ENCODE data around the gene FBF1.
A peak's percentile ranks its signal among the peaks of the same experiment; 100 is the strongest.
"Not testable (repeated sequence)": the region's sequence is repeated elsewhere in the genome, so short reads cannot be mapped to it uniquely, and the experiment has no call there.

Gene FBF1

GRCh38 chr17:75874323-75875181, 66.3 kb downstream of the FBF1 start:
- H3K36me3 Mint-ChIP-seq (ENCODE audit: low read depth): no peaks in the 10 kb centered on the region
- peaks cover 25% of the 10 kb centered on the region for H3K27me3 Mint-ChIP-seq (ENCODE audit: low read depth)
- TF ChIP-seq, protein P1, sequence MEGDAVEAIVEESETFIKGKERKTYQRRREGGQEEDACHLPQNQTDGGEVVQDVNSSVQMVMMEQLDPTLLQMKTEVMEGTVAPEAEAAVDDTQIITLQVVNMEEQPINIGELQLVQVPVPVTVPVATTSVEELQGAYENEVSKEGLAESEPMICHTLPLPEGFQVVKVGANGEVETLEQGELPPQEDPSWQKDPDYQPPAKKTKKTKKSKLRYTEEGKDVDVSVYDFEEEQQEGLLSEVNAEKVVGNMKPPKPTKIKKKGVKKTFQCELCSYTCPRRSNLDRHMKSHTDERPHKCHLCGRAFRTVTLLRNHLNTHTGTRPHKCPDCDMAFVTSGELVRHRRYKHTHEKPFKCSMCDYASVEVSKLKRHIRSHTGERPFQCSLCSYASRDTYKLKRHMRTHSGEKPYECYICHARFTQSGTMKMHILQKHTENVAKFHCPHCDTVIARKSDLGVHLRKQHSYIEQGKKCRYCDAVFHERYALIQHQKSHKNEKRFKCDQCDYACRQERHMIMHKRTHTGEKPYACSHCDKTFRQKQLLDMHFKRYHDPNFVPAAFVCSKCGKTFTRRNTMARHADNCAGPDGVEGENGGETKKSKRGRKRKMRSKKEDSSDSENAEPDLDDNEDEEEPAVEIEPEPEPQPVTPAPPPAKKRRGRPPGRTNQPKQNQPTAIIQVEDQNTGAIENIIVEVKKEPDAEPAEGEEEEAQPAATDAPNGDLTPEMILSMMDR (IDR thresholded peaks at IDR 0.05; ENCODE audit: unreplicated experiment in 3 of 3): no peak
- no peak overlapping the region for H3K27ac Mint-ChIP-seq
- H3K4me1 Mint-ChIP-seq: peaks cover 32% of the 10 kb centered on the region
- no peaks in the 10 kb centered on the region for H3K9me3 Mint-ChIP-seq
- H3K4me3 Mint-ChIP-seq: peak overlapping the region in 1 of 3 experiments; percentile 42

DNA sequence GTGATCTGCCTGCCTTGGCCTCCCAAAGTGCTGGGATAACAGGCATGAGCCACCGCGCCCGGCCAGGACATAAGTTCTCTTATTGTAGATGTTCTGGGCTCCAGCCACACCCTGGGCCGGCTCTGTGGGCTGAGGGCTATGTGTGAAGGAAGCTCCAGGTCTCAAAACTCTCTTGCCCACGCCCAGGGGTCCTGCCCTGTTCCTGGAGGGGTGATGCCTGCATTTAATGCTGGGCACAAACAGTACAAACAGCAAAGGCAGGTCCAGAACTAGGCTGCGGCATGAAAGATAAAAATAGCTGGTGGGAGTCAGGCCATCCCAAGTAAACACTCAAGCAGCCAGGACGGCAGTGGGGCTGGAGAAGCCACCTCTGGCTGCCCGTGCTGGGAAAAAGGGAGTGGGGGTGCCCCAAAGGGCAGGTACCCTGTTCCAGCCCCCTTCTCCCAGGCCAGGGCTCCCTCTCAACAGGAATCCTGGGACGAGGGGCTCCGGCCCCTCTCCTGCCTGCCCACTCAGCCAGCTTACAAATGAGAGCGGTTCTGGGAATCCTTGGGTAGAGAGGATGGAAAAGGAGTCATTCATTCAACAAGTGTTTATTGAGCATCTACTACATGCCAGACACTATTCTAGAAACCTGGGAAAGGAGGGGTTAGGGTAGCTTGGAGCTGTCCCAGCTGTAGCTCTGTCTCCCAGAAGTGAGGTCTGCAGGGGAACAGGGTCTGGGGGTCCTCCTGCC, 67.1 kb downstream of the FBF1 start:
- no peak overlapping the region for H3K27ac Mint-ChIP-seq
- TF ChIP-seq, protein P1 (IDR thresholded peaks at IDR 0.05; ENCODE audit: unreplicated experiment in 3 of 3): no peak
- H3K27me3 Mint-ChIP-seq (ENCODE audit: low read depth): peaks cover 18% of the 10 kb centered on the region
- H3K9me3 Mint-ChIP-seq: no peaks in the 10 kb centered on the region
- H3K4me3 Mint-ChIP-seq: peak overlapping the region in 1 of 3 experiments; percentile 42
- H3K36me3 Mint-ChIP-seq (ENCODE audit: low read depth): no peaks in the 10 kb centered on the region
- H3K4me1 Mint-ChIP-seq: peaks cover 39% of the 10 kb centered on the region

DNA sequence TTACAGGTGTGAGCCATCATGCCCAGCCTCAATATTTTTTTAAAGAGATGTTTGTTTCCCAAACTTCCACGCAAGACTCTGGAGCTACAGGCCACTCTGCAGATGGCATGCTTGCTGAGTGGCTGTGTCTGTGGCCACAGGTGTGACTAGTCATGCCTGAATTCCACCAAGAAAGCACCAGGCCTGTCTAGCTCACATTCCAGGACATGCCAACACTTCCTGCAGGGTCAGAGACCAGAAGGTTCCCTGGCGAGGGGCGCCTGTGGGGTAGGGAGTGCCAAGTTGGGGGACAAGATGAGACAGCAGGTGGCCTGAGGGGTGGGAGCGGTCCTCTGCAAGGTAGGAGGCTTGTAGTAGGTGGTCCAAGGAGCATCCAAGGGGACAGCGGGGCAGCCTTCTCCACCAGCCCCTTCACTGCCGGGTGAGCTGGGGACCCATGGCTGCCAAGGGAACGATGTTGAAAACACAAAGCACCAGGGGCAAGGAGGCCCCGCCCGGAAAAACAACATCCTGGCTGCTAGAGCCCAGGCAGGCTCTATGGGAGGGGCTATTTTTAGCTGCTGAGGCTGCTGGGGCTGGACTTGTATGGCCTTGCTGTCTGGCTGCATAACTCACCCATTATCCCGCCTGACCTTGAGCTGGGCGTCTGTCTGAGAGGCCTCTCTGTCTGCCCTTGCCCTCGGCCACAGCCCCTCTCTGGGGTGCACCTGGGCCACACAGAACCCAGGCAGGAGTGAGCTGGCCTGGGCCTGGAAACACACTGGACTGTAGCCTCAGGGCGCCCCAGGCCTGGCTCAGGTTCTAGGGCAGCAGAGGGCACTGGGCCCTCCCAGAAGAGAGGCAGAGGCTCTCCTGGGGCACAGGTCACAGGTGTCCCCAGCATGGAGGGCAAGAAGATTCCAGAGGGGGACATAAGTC, 68.1 kb downstream of the FBF1 start:
- no peaks in the 10 kb centered on the region for H3K36me3 Mint-ChIP-seq (ENCODE audit: low read depth)
- peaks cover 16% of the 10 kb centered on the region for H3K27me3 Mint-ChIP-seq (ENCODE audit: low read depth)
- H3K4me3 Mint-ChIP-seq: no peak overlapping the region
- H3K4me1 Mint-ChIP-seq: peaks cover 38% of the 10 kb centered on the region
- TF ChIP-seq, protein P1 (IDR thresholded peaks at IDR 0.05; ENCODE audit: unreplicated experiment in 3 of 3): no peak
- H3K9me3 Mint-ChIP-seq: no peaks in the 10 kb centered on the region
- peak overlapping the region; percentile 33 to 49 (median 33) for H3K27ac Mint-ChIP-seq

- H3K4me3 Mint-ChIP-seq; H3K9me3 Mint-ChIP-seq; H3K36me3 Mint-ChIP-seq (ENCODE audit: low read depth); H3K27me3 Mint-ChIP-seq (ENCODE audit: low read depth): not testable (repeated sequence)
- Mint-ChIP-seq H3K4me1 (peaks cover 29% of the 10 kb centered on the region), H3K27ac (peak overlapping the region in 2 of 3 experiments; percentile 85 to 87)
These were observed 70.6 kb downstream of the FBF1 start for GRCh38 chr17:75870228-75870627.

GRCh38 chr17:75869282-75870141, 71.3 kb downstream of the FBF1 start:
- H3K4me3 Mint-ChIP-seq: no peak overlapping the region

DNA sequence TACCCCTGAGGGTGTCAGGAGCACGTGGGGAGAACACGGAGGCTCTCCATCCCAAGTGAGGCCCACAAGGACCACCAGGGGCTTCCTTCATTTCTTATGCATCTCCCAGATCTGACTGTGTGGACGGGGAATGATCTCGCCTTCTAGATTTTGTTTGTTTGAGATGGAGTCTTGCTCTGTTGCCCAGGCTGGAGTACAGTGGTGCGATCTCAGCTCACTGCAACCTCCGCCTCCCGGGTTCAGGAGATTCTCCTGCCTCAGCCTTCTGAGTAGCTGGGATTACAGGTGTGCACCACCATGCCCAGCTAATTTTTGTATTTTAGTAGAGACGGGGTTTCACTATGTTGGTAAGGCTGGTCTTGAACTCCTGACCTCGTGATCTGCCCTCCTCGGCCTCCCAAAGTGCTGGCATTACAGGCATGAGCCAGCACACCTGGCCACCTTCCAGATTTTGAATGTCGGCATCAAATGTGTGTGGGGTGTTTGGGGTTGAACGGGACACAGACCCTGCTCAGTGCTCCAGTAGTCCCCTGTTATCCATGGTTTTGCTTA, 72.0 kb downstream of the FBF1 start:
- H3K27me3 Mint-ChIP-seq (ENCODE audit: low read depth); H3K36me3 Mint-ChIP-seq (ENCODE audit: low read depth); H3K9me3 Mint-ChIP-seq; H3K4me3 Mint-ChIP-seq: not testable (repeated sequence)
- Mint-ChIP-seq H3K4me1 (peaks cover 38% of the 10 kb centered on the region), H3K27ac (peak overlapping the region in 2 of 3 experiments; percentile 85 to 87)

More at GRCh38 chr17:75869282-75870141, 71.3 kb downstream of the FBF1 start:
- Mint-ChIP-seq H3K9me3 (no peaks in the 10 kb centered on the region), H3K4me1 (peaks cover 34% of the 10 kb centered on the region), H3K27me3 (ENCODE audit: low read depth) (no peaks in the 10 kb centered on the region), H3K36me3 (ENCODE audit: low read depth) (no peaks in the 10 kb centered on the region), H3K27ac (peak overlapping the region in 2 of 3 experiments; percentile 85 to 87)
- TF ChIP-seq, protein P1 (IDR thresholded peaks at IDR 0.05; ENCODE audit: unreplicated experiment in 3 of 3): no peak

GRCh38 chr17:75865404-75866188, 75.2 kb downstream of the FBF1 start:
- H3K9me3 Mint-ChIP-seq; H3K4me3 Mint-ChIP-seq; H3K27ac Mint-ChIP-seq; H3K27me3 Mint-ChIP-seq (ENCODE audit: low read depth); H3K36me3 Mint-ChIP-seq (ENCODE audit: low read depth): not testable (repeated sequence)
- H3K4me1 Mint-ChIP-seq: peaks cover 31% of the 10 kb centered on the region

GRCh38 chr17:75864887-75865286, 76.0 kb downstream of the FBF1 start:
- H3K9me3 Mint-ChIP-seq; H3K36me3 Mint-ChIP-seq (ENCODE audit: low read depth); H3K4me3 Mint-ChIP-seq; H3K27me3 Mint-ChIP-seq (ENCODE audit: low read depth): not testable (repeated sequence)
- peaks cover 26% of the 10 kb centered on the region for H3K4me1 Mint-ChIP-seq
- H3K27ac Mint-ChIP-seq: peak overlapping the region in 2 of 3 experiments; percentile 63 to 83

Measured in nephron (organoid).